K562 (cell line): Measurements from ENCODE around the gene LYST. TPM values are rescaled to one million over a fixed set of nuclear protein-coding genes. Genes with fewer than 3 reads are reported as not detected.

ENCODE experiments used
- ATAC-seq: fragments of 200-7000 bp; cut with Tn5 transposase; 3 replicates; pipeline ENCODE4 v1.9.1; 2020; ENCODE audit warnings: moderate library complexity
- BruUV-seq: library from RNA; stranded (reverse); fragments of 400-500 nt; replicated peaks from 2 replicates; lab custom pipeline; 2021; lab: Mats Ljungman, UMichigan
- CTCF ChIA-PET: fragments of 300-600 bp; formaldehyde crosslinking; extraction: SDS; loops from one replicate; lab custom pipeline; 2021; ENCODE audit warnings: low intra/inter-chr PET ratio; lab: Yijun Ruan, JAX
- POLR2A ChIA-PET: fragments of 300-600, 350-650 bp; sonication (Branson Sonifier 250); formaldehyde crosslinking; extraction: SDS; loops from one replicate; lab custom pipeline; 2021; ENCODE audit warnings: antibody characterized with exemption, inconsistent platforms; lab: Yijun Ruan, JAX
- DNase-seq, 4 experiments: peaks; one replicate each; pipeline versions ENCODE4 v3.0.0 to v3.0.0-alpha.2; 2011 to 2018; ENCODE audit warnings: low spot score in 3 of 4, mixed read lengths in 3 of 4; ENCODE audit errors: extremely low read depth in 1 of 4
- FAIRE-seq: peaks from 2 replicates; lab custom pipeline; 2011; peaks lifted over from hg19 to GRCh38; lab: Jason Lieb, UNC
- H2AFZ ChIP-seq: 2 replicates; pipeline ENCODE4 v1.6.0; 2011; ENCODE audit warnings: low read depth, low read length, control low read depth, inconsistent platforms
- H3K27ac ChIP-seq: fragments of 200-600 bp; 3 replicates; pipeline ENCODE4 v1.8.0; 2011; ENCODE audit warnings: low read depth, mild to moderate bottlenecking, control low read depth, inconsistent platforms, low read length, moderate library complexity, mixed read lengths; ENCODE audit errors: extremely low read depth
- H3K27me3 ChIP-seq, 2 experiments: fragments of 300-600 bp in 1 of 2; 2 replicates in 1 of 2; 3 replicates in 1 of 2; pipeline versions ENCODE4 v1.6.0 to v1.8.0; 2011; ENCODE audit warnings: inconsistent platforms in 2 of 2, low read length in 2 of 2, mild to moderate bottlenecking in 1 of 2, mixed read lengths in 1 of 2, moderate library complexity in 1 of 2; ENCODE audit not compliant: control insufficient read depth in 2 of 2, insufficient read depth in 2 of 2
- H3K36me3 ChIP-seq: fragments of 300-600 bp; 3 replicates; pipeline ENCODE4 v1.8.0; 2011; ENCODE audit warnings: mild to moderate bottlenecking, low read length, inconsistent platforms; ENCODE audit not compliant: control insufficient read depth, insufficient read depth
- H3K4me1 ChIP-seq, 2 experiments: fragments of 200-600 bp in 1 of 2; replicated peaks in 1 of 2; 2 replicates in 1 of 2; 3 replicates in 1 of 2; pipeline versions ENCODE4 v1.5.1 to v1.8.0; 2011; ENCODE audit warnings: inconsistent platforms in 2 of 2, low read length in 2 of 2, mild to moderate bottlenecking in 1 of 2, mixed read lengths in 1 of 2, moderate library complexity in 1 of 2; ENCODE audit not compliant: control insufficient read depth in 2 of 2, insufficient read depth in 2 of 2
- H3K4me2 ChIP-seq: 2 replicates; pipeline ENCODE4 v1.6.1; 2011; ENCODE audit warnings: low read length, control low read depth, inconsistent platforms, mixed read lengths; ENCODE audit not compliant: insufficient read depth
- H3K4me3 ChIP-seq: fragments of 200-600 bp; sonication (generic), shearing (Covaris generic); 2 replicates; pipeline ENCODE4 v1.5.1; 2016; ENCODE audit warnings: control low read depth, inconsistent platforms
- H3K79me2 ChIP-seq: fragments of 200-600 bp; 3 replicates; pipeline ENCODE4 v1.8.0; 2011; ENCODE audit warnings: low read length, inconsistent platforms; ENCODE audit not compliant: control insufficient read depth, insufficient read depth
- H3K9ac ChIP-seq, 2 experiments: 2 replicates each; pipeline versions ENCODE4 v1.6.0 to v1.6.1; 2011; ENCODE audit warnings: low read depth in 2 of 2, low read length in 2 of 2, control low read depth in 1 of 2, inconsistent platforms in 1 of 2, mild to moderate bottlenecking in 1 of 2, mixed read lengths in 1 of 2; ENCODE audit not compliant: insufficient read depth in 1 of 2
- H3K9me1 ChIP-seq: one replicate; pipeline ENCODE4 v1.6.0; 2011; ENCODE audit warnings: inconsistent platforms, mild to moderate bottlenecking, low read length, moderate library complexity; ENCODE audit not compliant: control insufficient read depth, insufficient read depth
- H3K9me3 ChIP-seq: replicated peaks from 2 replicates; pipeline ENCODE4 v1.5.1; 2011; ENCODE audit warnings: low read depth, low read length, inconsistent platforms; ENCODE audit not compliant: control insufficient read depth, insufficient read depth
- H4K20me1 ChIP-seq: replicated peaks from 2 replicates; pipeline ENCODE4 v1.6.1; 2011; ENCODE audit warnings: low read length, inconsistent platforms, mixed read lengths; ENCODE audit not compliant: control insufficient read depth, insufficient read depth
- AFF4 ChIP-seq: sonication (generic); formaldehyde crosslinking; IDR thresholded peaks from 2 replicates; pipeline ENCODE4 v1.8.0; 2023; ENCODE audit warnings: mild to moderate bottlenecking, missing genetic modification reagents
- BRCA1 ChIP-seq, 2 experiments: fragments of 450-650 bp in 1 of 2; sonication (generic) in 1 of 2; formaldehyde crosslinking in 1 of 2; IDR thresholded peaks; 2 replicates each; pipeline versions ENCODE4 v1.5.0 to v1.6.1; 2017 to 2020; ENCODE audit warnings: mild to moderate bottlenecking in 1 of 2, missing genetic modification reagents in 1 of 2
- CBX2 ChIP-seq: fragments of 200-600 bp; sonication (generic); IDR thresholded peaks from one replicate; pipeline ENCODE4 v1.6.1; 2012; ENCODE audit warnings: mild to moderate bottlenecking, low read length, inconsistent platforms; ENCODE audit not compliant: insufficient read depth, poor library complexity, severe bottlenecking
- ELF1 ChIP-seq: fragments of 200-800 bp; sonication (Bioruptor generic); IDR thresholded peaks from 2 replicates; pipeline ENCODE4 v1.6.1; 2016; ENCODE audit warnings: missing genetic modification characterization, missing compliant biosample characterization
- HINFP ChIP-seq: fragments of 450-650 bp; conservative IDR thresholded peaks from 2 replicates; pipeline ENCODE4 v1.6.1; 2016; ENCODE audit warnings: missing genetic modification characterization, low read depth, mild to moderate bottlenecking, control low read depth, missing compliant biosample characterization
- NCOA2 ChIP-seq, 2 experiments: fragments of 450-650 bp; IDR thresholded peaks; 2 replicates each; pipeline ENCODE4 v1.6.1; 2018; ENCODE audit warnings: mild to moderate bottlenecking in 2 of 2, moderate library complexity in 1 of 2; ENCODE audit not compliant: partially characterized antibody in 2 of 2
- POLR2AphosphoS2 ChIP-seq: IDR thresholded peaks from 2 replicates; pipeline ENCODE4 v1.6.1; 2012; ENCODE audit warnings: low read length, improper control_type of control experiment
- POLR3G ChIP-seq: IDR thresholded peaks from 2 replicates; pipeline ENCODE4 v1.6.1; 2011; ENCODE audit not compliant: insufficient read length, insufficient replicate concordance; ENCODE audit errors: extremely low read depth
- ZBTB49 ChIP-seq: sonication (generic); formaldehyde crosslinking; IDR thresholded peaks from 2 replicates; pipeline ENCODE4 v1.8.0; 2022; ENCODE audit warnings: missing genetic modification reagents, mild to moderate bottlenecking, borderline replicate concordance
- ZNF655 ChIP-seq: fragments of 250-450 bp; sonication (Bioruptor Pico); IDR thresholded peaks from 2 replicates; pipeline ENCODE4 v1.5.0; 2021
- ZNF77 ChIP-seq: fragments of 250-450 bp; sonication (Bioruptor Pico); IDR thresholded peaks from 2 replicates; pipeline ENCODE4 v1.5.0; 2020
- WGBS: fragments of 100-300 bp; shearing (Covaris generic); methylation state at CpG from one replicate; pipeline ENCODE4 v1.1.6; 2016; ENCODE audit warnings: low coverage, mixed read lengths; ENCODE audit not compliant: insufficient coverage; ENCODE audit errors: missing lambda C conversion rate; 5-methylcytosine and 5-hydroxymethylcytosine counted together
- in situ Hi-C: fragments of 300-500 bp; cut with MboI; formaldehyde crosslinking; loops from 4 replicates; pipeline ENCODE4 v1.15.0; 2018; ENCODE audit warnings: inconsistent platforms, mixed read lengths
- intact Hi-C: fragments of 100-400 bp; cut with micrococcal nuclease; formaldehyde crosslinking; loops from 2 replicates; pipeline ENCODE4 v1.14.2; 2022
- polyA plus RNA-seq, 8 experiments: library from polyadenylated mRNA; depleted of rRNA in 4 of 8; stranded (reverse) in 5 of 8; unstranded in 3 of 8; fragments of >200 nt; fragmentation: Nextera tagmentation in 2 of 8; fragmentation: Illumina TruSeq in 1 of 8; extraction: Ambion mirVana in 2 of 8; extraction: Trizol in 1 of 8; gene quantifications; 2 replicates each; pipeline versions ENCODE4 v1.2.1 to v1.2.3, GENCODE V29; 2011 to 2014; ENCODE audit warnings: inconsistent platforms in 1 of 8, missing spikeins in 1 of 8
- total RNA-seq, 7 experiments: library from RNA; depleted of rRNA in 6 of 7; stranded (reverse); fragments of >200 nt in 6 of 7; fragmentation: Illumina TruSeq in 2 of 7; extraction: Trizol in 2 of 7; gene quantifications; 2 replicates each; pipeline versions ENCODE4 v1.2.1 to v1.2.3, GENCODE V29; 2011 to 2021; ENCODE audit warnings: low replicate concordance in 1 of 7

LYST gene
- total and polyA plus RNA-seq, 9 of the 15 experiments (the other 6 are each of a cell fraction or from before 2014, with no cell fraction given): 0.73 to 2.4 (median 1.4) TPM

- TF ChIP-seq ZNF655 (CRISPR knock-in tag) (no peak), ELF1 (tag) (no peak)
Measured at GRCh38 chr1:235725434-235725833, 141.3 kb downstream of the LYST start (continued).

GRCh38 chr1:235724730-235725129, 142.0 kb downstream of the LYST start:
- BruUV-seq: no TSS peak
- in situ Hi-C loops: no loop called here
- H2AFZ ChIP-seq: no peak overlapping the region
- no peaks in the 10 kb centered on the region for H3K4me1 ChIP-seq
- no peaks in the 10 kb centered on the region for H3K9me1 ChIP-seq
- no peak overlapping the region for H3K4me3 ChIP-seq
- no peak overlapping the region for H3K4me2 ChIP-seq
- H3K9ac ChIP-seq: no peak overlapping the region
- WGBS: 3% methylated on average over 2 of the region's 2 CpGs
- peaks cover 0 to 6% of the 10 kb centered on the region in 2 experiments; a peak in 2 of 5 replicates for H3K27me3 ChIP-seq
- H4K20me1 ChIP-seq: no peaks in the 10 kb centered on the region
- FAIRE-seq (no peak), DNase-seq (no peak), ATAC-seq (no peak)
- ChIA-PET POLR2A (interaction anchor here (0.6 to 1.0 kb wide), 2 partner anchors 86 to 283 kb away, joined by 3 read pairs; no protein-coding TSS in a partner anchor), CTCF (no interaction called here)
- intact Hi-C loops: no loop called here
- no peak overlapping the region for H3K27ac ChIP-seq
- no peaks in the 10 kb centered on the region for H3K36me3 ChIP-seq
- no peaks in the 10 kb centered on the region for H3K79me2 ChIP-seq
- no peaks in the 10 kb centered on the region for H3K9me3 ChIP-seq
- no peak for TF ChIP-seq ZNF77 (CRISPR knock-in tag)
- no peak for TF ChIP-seq NCOA2 (IDR thresholded peaks at IDR 0.05; ENCODE audit: partially characterized antibody in 2 of 2)
- no peak for TF ChIP-seq POLR3G
- TF ChIP-seq CBX2: no peak
- no peak for TF ChIP-seq POLR2AphosphoS2
- TF ChIP-seq HINFP: no peak
- no peak for TF ChIP-seq ZBTB49 (CRISPR knock-in tag)
- TF ChIP-seq BRCA1 (IDR thresholded peaks at IDR 0.05): no peak
- no peak for TF ChIP-seq BRCA1 (CRISPR knock-in tag; IDR thresholded peaks at IDR 0.05)
- TF ChIP-seq AFF4 (CRISPR knock-in tag): no peak
